Stomach (tissue), 9 donors: ENCODE results near the gene HELZ. TPM values are rescaled to one million over a fixed set of nuclear protein-coding genes. Genes with fewer than 3 reads are reported as not detected.

Experiments
- DNase-seq, 2 donors: peaks; one replicate each; pipeline versions ENCODE4 v3.0.0 to v3.0.0-alpha.2; 2013 to 2019
- H3K27ac ChIP-seq, 5 donors: fragments of 200-600 bp in 4 of 5; sonication (generic) in 4 of 5; one replicate each; pipeline ENCODE4 v1.5.1; 2013 to 2019; ENCODE audit warnings: mild to moderate bottlenecking in 1 of 5, moderate library complexity in 1 of 5
- H3K27me3 ChIP-seq, 3 donors: fragments of 200-600 bp; sonication (generic); one replicate each; pipeline ENCODE4 v1.5.1; 2017 to 2019; ENCODE audit warnings: mixed run types in 1 of 3
- H3K36me3 ChIP-seq, 4 donors: fragments of 200-600 bp; sonication (generic); 1 replicate in 3 of 4; 2 replicates in 1 of 4; pipeline ENCODE4 v1.5.1; 2016 to 2019
- H3K4me1 ChIP-seq, 4 donors: fragments of 200-600 bp; sonication (generic); one replicate each; pipeline ENCODE4 v1.5.1; 2016 to 2019
- H3K4me3 ChIP-seq, 4 donors: fragments of 200-600 bp; sonication (generic) in 3 of 4; one replicate each; pipeline ENCODE4 v1.5.1; 2016 to 2019; ENCODE audit warnings: mild to moderate bottlenecking in 1 of 4
- H3K9me3 ChIP-seq, 4 donors: fragments of 200-600 bp; sonication (generic); one replicate each; pipeline ENCODE4 v1.5.1; 2016 to 2019
- EP300 ChIP-seq: sonication (generic); formaldehyde crosslinking; IDR thresholded peaks from one replicate; pipeline ENCODE4 v1.6.1; 2017; ENCODE audit warnings: antibody characterized with exemption
- POLR2A ChIP-seq, 4 donors: fragments of 450-650 bp; IDR thresholded peaks; one replicate each; pipeline ENCODE4 v1.6.1; 2016; ENCODE audit warnings: antibody characterized with exemption in 4 of 4, control low read depth in 2 of 4, mild to moderate bottlenecking in 1 of 4, moderate library complexity in 1 of 4
- POLR2AphosphoS5 ChIP-seq, 3 donors: sonication (generic); formaldehyde crosslinking; IDR thresholded peaks; one replicate each; pipeline ENCODE4 v1.6.1; 2016; ENCODE audit warnings: antibody characterized with exemption in 3 of 3
- WGBS, 5 donors: extraction: QIAGEN DNeasy Blood & Tissue Kit in 3 of 5; methylation state at CpG; one replicate each; pipeline versions ENCODE4 v1.1.5 to v1.1.7; 2013 to 2018; 5-methylcytosine and 5-hydroxymethylcytosine counted together
- intact Hi-C: fragments of 100-400 bp; cut with DNase I; formaldehyde crosslinking; loops from one replicate; pipeline ENCODE4 v1.15.1; 2023; ENCODE audit warnings: low total_unique reads
- polyA plus RNA-seq, 3 donors: library from polyadenylated mRNA; stranded (reverse); fragments of 200-250 nt; gene quantifications; one replicate each; pipeline ENCODE4 v1.2.3, GENCODE V29; 2013
- total RNA-seq, 5 donors: library from RNA; depleted of rRNA; stranded (reverse); fragments of >200 nt; gene quantifications; one replicate each; pipeline versions ENCODE4 v1.1.0 to v1.2.3, GENCODE V29; 2014 to 2016
- TF ChIP-seq, protein P1 (sequence below), 7 experiments: fragments of 450-650 bp in 4 of 7; fragments of 200-600 bp in 3 of 7; sonication (generic) in 3 of 7; IDR thresholded peaks; one replicate each; pipeline ENCODE4 v1.5.1; 2016 to 2019; ENCODE audit warnings: antibody characterized with exemption in 7 of 7, control low read depth in 2 of 7, mild to moderate bottlenecking in 1 of 7
- donor health status: healthy with polysubstance abuse.
- donor health status: Bipolar disorder and iron deficiency.
- donor health status: healthy.

Gene HELZ
- total and polyA plus RNA-seq, 8 donors, result 2.1 to 218 (median 40.4) TPM

GRCh38 chr17:67123699-67124098 lies 121.3 kb downstream of the HELZ start:
- no peak overlapping the region for H3K27ac ChIP-seq
- TF ChIP-seq POLR2AphosphoS5 (IDR thresholded peaks at IDR 0.05) (no peak), EP300 (no peak), POLR2A (IDR thresholded peaks at IDR 0.05) (no peak)
- TF ChIP-seq, protein P1, sequence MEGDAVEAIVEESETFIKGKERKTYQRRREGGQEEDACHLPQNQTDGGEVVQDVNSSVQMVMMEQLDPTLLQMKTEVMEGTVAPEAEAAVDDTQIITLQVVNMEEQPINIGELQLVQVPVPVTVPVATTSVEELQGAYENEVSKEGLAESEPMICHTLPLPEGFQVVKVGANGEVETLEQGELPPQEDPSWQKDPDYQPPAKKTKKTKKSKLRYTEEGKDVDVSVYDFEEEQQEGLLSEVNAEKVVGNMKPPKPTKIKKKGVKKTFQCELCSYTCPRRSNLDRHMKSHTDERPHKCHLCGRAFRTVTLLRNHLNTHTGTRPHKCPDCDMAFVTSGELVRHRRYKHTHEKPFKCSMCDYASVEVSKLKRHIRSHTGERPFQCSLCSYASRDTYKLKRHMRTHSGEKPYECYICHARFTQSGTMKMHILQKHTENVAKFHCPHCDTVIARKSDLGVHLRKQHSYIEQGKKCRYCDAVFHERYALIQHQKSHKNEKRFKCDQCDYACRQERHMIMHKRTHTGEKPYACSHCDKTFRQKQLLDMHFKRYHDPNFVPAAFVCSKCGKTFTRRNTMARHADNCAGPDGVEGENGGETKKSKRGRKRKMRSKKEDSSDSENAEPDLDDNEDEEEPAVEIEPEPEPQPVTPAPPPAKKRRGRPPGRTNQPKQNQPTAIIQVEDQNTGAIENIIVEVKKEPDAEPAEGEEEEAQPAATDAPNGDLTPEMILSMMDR (IDR thresholded peaks at IDR 0.05), result no peak
- H3K36me3 ChIP-seq, result peaks cover 26 to 83% (median 65%) of the 10 kb centered on the region in 4 donors
- DNase-seq, result no peak
- peaks cover 0 to 31% (median 8%) of the 10 kb centered on the region in 4 donors for H3K4me1 ChIP-seq
- no peaks in the 10 kb centered on the region for H3K27me3 ChIP-seq
- H3K4me3 ChIP-seq, result no peak overlapping the region
- intact Hi-C loops, result no loop called here
- no peaks in the 10 kb centered on the region for H3K9me3 ChIP-seq

- peaks cover 0 to 11% (median 3%) of the 10 kb centered on the region in 4 donors for H3K9me3 ChIP-seq
- peak in 1 of 2 donors; percentile 36 for DNase-seq
- TF ChIP-seq EP300 (no peak), POLR2AphosphoS5 (IDR thresholded peaks at IDR 0.05) (no peak), POLR2A (IDR thresholded peaks at IDR 0.05) (no peak)
- TF ChIP-seq, protein P1 (IDR thresholded peaks at IDR 0.05), result no peak
- no peak overlapping the region for H3K27ac ChIP-seq
- peaks cover 26 to 82% (median 68%) of the 10 kb centered on the region in 4 donors for H3K36me3 ChIP-seq
- H3K4me3 ChIP-seq, result no peak overlapping the region
- no peaks in the 10 kb centered on the region for H3K27me3 ChIP-seq
- WGBS, 5 donors, result 64 to 85% (median 72%) methylated on average over 5 of the region's 5 CpGs
- intact Hi-C loops, result no loop called here
- peaks cover 0 to 28% (median 8%) of the 10 kb centered on the region in 4 donors for H3K4me1 ChIP-seq
Measured at GRCh38 chr17:67121316-67121891, 123.6 kb downstream of the HELZ start.

DNA sequence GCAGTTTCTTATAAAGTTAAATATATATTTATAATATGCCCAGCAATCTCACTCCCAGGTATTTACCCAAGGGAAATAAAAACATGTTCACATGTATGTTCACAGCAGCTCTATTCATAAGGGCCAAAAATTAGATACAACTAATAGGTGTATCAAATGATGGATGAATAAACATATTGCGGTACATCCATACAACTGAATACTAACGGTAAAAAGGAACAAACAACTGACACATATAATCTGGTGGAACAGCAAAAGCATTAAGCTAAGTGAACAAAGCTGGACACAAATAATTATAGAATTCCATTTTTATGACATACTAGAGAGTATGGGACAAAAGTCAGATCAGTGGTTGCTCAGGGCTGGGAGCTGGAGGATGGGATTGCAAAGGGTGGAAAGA lies 125.9 kb downstream of the HELZ start:
- no peak for DNase-seq
- WGBS, 5 donors, result 92 to 99% (median 97%) methylated on average over 2 of the region's 2 CpGs
- intact Hi-C loops, result no loop called here
- no peaks in the 10 kb centered on the region for H3K27me3 ChIP-seq
- no peak overlapping the region for H3K27ac ChIP-seq
- no peak overlapping the region for H3K4me3 ChIP-seq
- H3K9me3 ChIP-seq, result peaks cover 0 to 18% (median 5%) of the 10 kb centered on the region in 4 donors
- H3K4me1 ChIP-seq, result peaks cover 0 to 15% (median 0%) of the 10 kb centered on the region in 4 donors
- H3K36me3 ChIP-seq, result peaks cover 27 to 84% (median 75%) of the 10 kb centered on the region in 4 donors
- TF ChIP-seq, protein P1 (IDR thresholded peaks at IDR 0.05), result no peak
- TF ChIP-seq EP300, result no peak
- no peak for TF ChIP-seq POLR2AphosphoS5 (IDR thresholded peaks at IDR 0.05)
- TF ChIP-seq POLR2A (IDR thresholded peaks at IDR 0.05), result no peak

- H3K9me3 ChIP-seq, result peaks cover 0 to 18% (median 5%) of the 10 kb centered on the region in 4 donors
- H3K36me3 ChIP-seq, result peaks cover 35 to 86% (median 83%) of the 10 kb centered on the region in 4 donors
- no peak for DNase-seq
- intact Hi-C loops, result no loop called here
- TF ChIP-seq EP300 (no peak), POLR2AphosphoS5 (IDR thresholded peaks at IDR 0.05) (no peak), POLR2A (IDR thresholded peaks at IDR 0.05) (no peak)
- TF ChIP-seq, protein P1 (IDR thresholded peaks at IDR 0.05), result no peak
- H3K4me3 ChIP-seq, result no peak overlapping the region
- 98 to 100% (median 100%) methylated on average over 1 of the region's 1 CpG for WGBS, 5 donors
- H3K27me3 ChIP-seq, result no peaks in the 10 kb centered on the region
- H3K27ac ChIP-seq, result no peak overlapping the region
- H3K4me1 ChIP-seq, result peaks cover 0 to 6% (median 0%) of the 10 kb centered on the region in 4 donors
Measured at GRCh38 chr17:67116045-67116575, 128.9 kb downstream of the HELZ start.
